BJ (cell line): ENCODE data around the gene SLC25A24. TPM values are rescaled to one million over a fixed set of nuclear protein-coding genes. Genes with fewer than 3 reads are reported as not detected.

Experiments
- CTCF ChIA-PET: fragments of 350-600 bp; formaldehyde crosslinking; extraction: SDS; loops from one replicate; lab custom pipeline; 2021; ENCODE audit warnings: antibody characterized with exemption, inconsistent platforms; lab: Yijun Ruan, JAX
- POLR2A ChIA-PET: fragments of 300-600 bp; sonication (Branson Sonifier 250); formaldehyde crosslinking; extraction: SDS; loops from one replicate; lab custom pipeline; 2021; ENCODE audit warnings: antibody characterized with exemption; lab: Charles Lee
- DNase-seq: peaks from one replicate; pipeline ENCODE4 v3.0.0-alpha.2; 2011; ENCODE audit warnings: low read depth
- H3K27me3 ChIP-seq: 2 replicates; pipeline ENCODE4 v1.6.0; 2011; ENCODE audit warnings: low read length; ENCODE audit not compliant: control insufficient read depth, insufficient read depth
- H3K36me3 ChIP-seq: 2 replicates; pipeline ENCODE4 v1.5.1; 2011; ENCODE audit warnings: low read length; ENCODE audit not compliant: control insufficient read depth, insufficient read depth
- H3K4me3 ChIP-seq: 2 replicates; pipeline ENCODE4 v1.5.1; 2011; ENCODE audit warnings: low read depth, mild to moderate bottlenecking, control low read depth, low read length
- CTCF ChIP-seq: IDR thresholded peaks from 2 replicates; pipeline ENCODE4 v1.5.1; 2011; ENCODE audit warnings: low read depth, mild to moderate bottlenecking, control low read depth, inconsistent platforms, low read length, moderate library complexity; ENCODE audit not compliant: insufficient read depth
- polyA plus RNA-seq: library from polyadenylated mRNA; depleted of rRNA; stranded (reverse); fragments of >200 nt; gene quantifications from 2 replicates; pipeline ENCODE4 v1.2.3, GENCODE V29; 2011

Gene SLC25A24
- polyA plus RNA-seq, 1 experiment = 20.2 TPM

- CTCF ChIA-PET = interaction anchor here (0.7 kb wide), 1 partner anchor 11 kb away, joined by 4 read pairs; no protein-coding TSS in a partner anchor
- Histone ChIP-seq H3K36me3 (peaks cover 10% of the 10 kb centered on the region), H3K27me3 (no peaks in the 10 kb centered on the region)
Measured at GRCh38 chr1:108192581-108192980, 7.6 kb downstream of the SLC25A24 start.

GRCh38 chr1:108190686-108191416 lies 9.3 kb downstream of the SLC25A24 start:
- ChIA-PET CTCF (interaction anchor here (0.6 to 1.5 kb wide), 2 partner anchors 10 to 39 kb away, joined by 3 to 6 read pairs; no protein-coding TSS in a partner anchor), POLR2A (no interaction called here)
- no peaks in the 10 kb centered on the region for H3K27me3 ChIP-seq
- no peak overlapping the region for H3K4me3 ChIP-seq
- peaks cover 10% of the 10 kb centered on the region for H3K36me3 ChIP-seq
- no peak for DNase-seq
- no peak for TF ChIP-seq CTCF

More at GRCh38 chr1:108192581-108192980, 7.6 kb downstream of the SLC25A24 start:
- TF ChIP-seq CTCF = no peak
- no peak for DNase-seq
- POLR2A ChIA-PET = no interaction called here
- no peak overlapping the region for H3K4me3 ChIP-seq

GRCh38 chr1:108190001-108190634 lies 10.0 kb downstream of the SLC25A24 start:
- no peak overlapping the region for H3K4me3 ChIP-seq
- CTCF ChIA-PET = interaction anchor here (0.6 to 1.5 kb wide), 2 partner anchors 9 to 38 kb away, joined by 3 to 6 read pairs; no protein-coding TSS in a partner anchor
- peaks cover 9% of the 10 kb centered on the region for H3K36me3 ChIP-seq

GRCh38 chr1:108188801-108189200 lies 11.3 kb downstream of the SLC25A24 start:
- DNase-seq = no peak
- Histone ChIP-seq H3K27me3 (no peaks in the 10 kb centered on the region), H3K36me3 (peaks cover 6% of the 10 kb centered on the region), H3K4me3 (no peak overlapping the region)
- ChIA-PET CTCF (no interaction called here), POLR2A (no interaction called here)
- TF ChIP-seq CTCF = no peak

More at GRCh38 chr1:108190001-108190634, 10.0 kb downstream of the SLC25A24 start:
- POLR2A ChIA-PET = interaction anchor here (0.6 kb wide), 1 partner anchor 10 kb away, joined by 5 read pairs; the partner anchor contains the start of gene SLC25A24
- no peak for TF ChIP-seq CTCF
- no peaks in the 10 kb centered on the region for H3K27me3 ChIP-seq
- no peak for DNase-seq
